Skin of body (tissue), 2 donors: Measurements from ENCODE around the gene ANAPC13. TPM values are rescaled to one million over a fixed set of nuclear protein-coding genes. Genes with fewer than 3 reads are reported as not detected.

Source experiments
- DNase-seq: peaks from one replicate; lab custom pipeline; 2025; lab: John Stamatoyannopoulos, UW
- total RNA-seq: library from RNA; depleted of rRNA; stranded (reverse); fragments of >200 nt; gene quantifications from one replicate; pipeline ENCODE4 v1.2.3, GENCODE V29; 2014

The ANAPC13 gene
- total RNA-seq, 1 donor from 2014 or later, result 44.5 TPM

- DNase-seq, result no peak
These were observed 28.3 kb downstream of the ANAPC13 start for GRCh38 chr3:134457376-134458074.

GRCh38 chr3:134453631-134454030 lies 32.2 kb downstream of the ANAPC13 start:
- no peak for DNase-seq

DNA sequence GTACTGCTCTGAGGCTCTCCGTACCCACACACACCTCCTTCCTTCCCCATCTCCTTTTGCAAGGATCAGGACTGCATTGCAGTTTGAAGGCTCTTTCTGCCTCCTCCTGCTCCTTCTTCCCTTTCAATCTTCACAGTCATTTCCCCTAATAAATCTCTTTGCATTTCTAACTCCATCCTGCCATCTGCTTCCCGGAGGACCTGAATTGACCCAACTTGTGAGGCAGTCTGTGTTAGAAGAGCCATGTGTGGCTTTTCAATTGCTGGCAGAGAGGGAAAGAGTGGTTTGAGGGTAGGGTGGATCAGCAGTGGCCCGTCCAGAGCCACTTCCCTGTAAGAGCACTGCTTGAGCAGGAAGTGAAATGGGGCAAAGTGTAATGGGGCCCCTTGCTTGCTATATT lies 35.8 kb downstream of the ANAPC13 start:
- no peak for DNase-seq

DNA sequence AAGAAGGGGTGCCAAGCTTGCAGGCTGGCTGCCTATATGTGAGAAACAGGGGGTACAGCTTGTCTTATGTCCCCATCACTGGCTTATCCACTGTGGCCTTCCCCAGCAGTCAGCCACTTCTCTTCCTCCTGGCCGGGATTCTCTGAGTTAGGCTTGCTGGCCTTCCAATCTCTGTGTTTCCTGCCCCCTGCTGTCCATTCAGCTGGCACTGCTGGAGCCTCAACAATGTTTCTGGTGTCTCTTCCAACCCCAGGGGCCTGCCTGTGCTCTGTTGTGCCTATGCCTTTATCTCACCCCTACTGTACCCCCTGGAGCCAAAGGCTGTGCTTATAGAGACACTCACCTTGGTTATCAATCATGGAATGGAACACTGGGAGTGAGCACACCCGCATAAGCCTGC lies 36.5 kb downstream of the ANAPC13 start:
- DNase-seq, result no peak

DNA sequence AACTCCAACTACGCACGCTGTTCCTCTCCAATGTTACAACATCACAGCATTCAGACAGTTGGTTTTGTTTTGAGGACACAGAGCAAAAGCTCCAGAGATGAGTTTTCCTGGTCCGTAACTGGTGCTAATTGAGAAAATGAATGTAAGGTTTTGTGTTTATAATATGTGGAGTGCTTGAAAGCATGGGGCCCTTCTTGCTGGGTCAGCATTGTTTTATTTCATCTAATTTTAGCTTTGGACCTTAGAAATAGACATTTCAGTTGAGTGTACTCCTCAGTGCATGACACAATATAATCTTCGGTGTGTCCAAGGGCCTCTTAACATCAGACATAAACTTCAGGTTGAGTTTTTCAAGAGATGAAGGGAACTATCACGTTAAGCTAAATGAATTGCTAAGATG lies 37.1 kb downstream of the ANAPC13 start:
- DNase-seq, result no peak

- DNase-seq, result no peak
These were observed 38.4 kb downstream of the ANAPC13 start for GRCh38 chr3:134447351-134447750.

- DNase-seq, result no peak
These were observed 39.0 kb downstream of the ANAPC13 start for GRCh38 chr3:134446800-134447199.

DNA sequence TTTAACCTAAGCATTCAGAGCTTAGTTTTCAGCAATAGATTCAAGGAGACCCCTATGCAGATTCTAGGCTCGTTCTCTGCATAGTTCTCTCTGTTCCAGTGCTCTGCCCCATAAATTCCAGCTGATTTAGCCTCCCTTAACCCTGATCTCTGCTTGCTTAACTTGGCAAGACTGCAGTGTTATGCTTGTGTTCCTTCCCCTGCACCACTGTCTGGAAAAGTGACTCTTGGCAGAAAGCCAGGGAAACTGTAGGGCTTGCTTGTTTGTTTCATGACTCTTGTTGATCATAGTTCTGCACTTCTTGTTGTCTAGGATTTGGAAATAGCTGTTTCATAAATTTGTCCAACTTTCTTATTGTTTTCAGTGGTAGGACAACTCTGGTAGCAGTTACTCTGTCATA lies 40.1 kb downstream of the ANAPC13 start:
- peak; percentile 30 for DNase-seq

DNA sequence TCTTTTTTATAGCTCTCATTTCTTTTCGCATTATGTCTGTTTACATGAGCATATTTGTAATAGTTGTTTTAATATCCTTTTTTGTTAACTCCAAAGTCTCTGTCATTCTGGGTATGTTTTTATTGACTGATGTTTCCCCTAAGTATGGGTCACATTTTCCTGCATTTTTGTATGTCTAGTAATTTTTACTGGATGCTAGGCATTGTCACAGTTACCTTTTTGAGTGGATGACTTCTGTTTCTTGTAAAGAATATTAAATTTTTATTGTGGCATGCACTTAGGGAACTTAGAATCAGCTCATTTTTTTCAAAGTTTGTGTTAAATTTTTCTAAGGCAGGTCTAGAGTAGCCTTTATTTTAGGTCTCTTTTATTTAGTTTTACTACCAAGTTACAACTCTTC lies 40.7 kb downstream of the ANAPC13 start:
- DNase-seq, result no peak

DNA sequence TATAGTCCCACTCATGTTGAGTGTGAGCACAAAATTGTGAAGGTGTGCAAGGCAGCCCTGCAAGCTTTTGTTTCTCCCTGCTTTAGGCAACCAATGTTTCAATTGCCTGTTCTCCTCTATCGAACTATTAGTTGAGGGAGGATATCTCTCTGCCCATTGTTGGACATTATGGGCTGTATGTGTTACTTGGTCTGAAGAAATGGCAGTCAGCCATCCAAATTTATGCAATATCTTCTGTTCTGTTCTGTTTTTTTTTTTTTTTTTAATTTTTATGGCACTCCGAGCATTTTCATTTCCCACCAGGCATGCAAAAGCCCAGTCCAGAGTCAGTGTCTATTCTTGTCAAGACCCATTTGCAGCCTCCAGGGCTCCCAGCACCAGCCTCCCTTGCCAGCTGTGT lies 44.0 kb downstream of the ANAPC13 start:
- DNase-seq, result no peak

- no peak for DNase-seq
These were observed 44.5 kb downstream of the ANAPC13 start for GRCh38 chr3:134441321-134441720.

- no peak for DNase-seq
These were observed 48.5 kb downstream of the ANAPC13 start for GRCh38 chr3:134437211-134437752.

GRCh38 chr3:134432236-134432635 lies 53.5 kb downstream of the ANAPC13 start:
- DNase-seq, result no peak

GRCh38 chr3:134430950-134431445 lies 54.8 kb downstream of the ANAPC13 start:
- no peak for DNase-seq

DNA sequence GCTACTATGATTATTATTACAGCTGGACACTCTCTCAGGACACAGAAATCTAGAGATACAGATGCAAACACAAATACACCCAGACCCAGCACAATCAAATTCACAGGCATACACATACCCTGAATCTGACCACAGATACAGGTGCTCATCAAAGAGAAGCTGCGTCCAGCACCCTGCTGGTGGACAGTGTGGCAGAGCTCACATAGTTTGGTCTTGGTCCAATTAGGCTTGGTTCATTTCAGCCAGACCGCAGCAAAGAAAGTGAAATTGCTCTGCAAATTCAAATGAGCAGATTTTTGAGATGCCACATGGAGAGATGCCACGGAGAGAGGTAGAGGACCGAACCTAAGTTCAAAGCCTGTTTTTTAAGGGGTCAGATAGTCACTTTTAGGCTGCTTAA lies 55.6 kb downstream of the ANAPC13 start:
- no peak for DNase-seq

- DNase-seq, result no peak
These were observed 57.4 kb downstream of the ANAPC13 start for GRCh38 chr3:134428401-134428800.

Other genes starting within 250 kb of the ANAPC13 start
- 105 TPM for gene RYK, start 235.1 kb downstream of the ANAPC13 start, total RNA-seq
- gene AMOTL2, start 111.5 kb downstream of the ANAPC13 start, total RNA-seq, result 46.8 TPM
- 25.6 TPM for gene CEP63, start 72 bp upstream of the ANAPC13 start, total RNA-seq
- gene KY, start 165.0 kb upstream of the ANAPC13 start, total RNA-seq, result 7.2 TPM